Fibroblast of villous mesenchyme (primary cell): ENCODE data around the gene DDX3X. TPM values are rescaled to one million over a fixed set of nuclear protein-coding genes. Genes with fewer than 3 reads are reported as not detected.
A peak's percentile ranks its signal among the peaks of the same experiment; 100 is the strongest.
"Not testable (repeated sequence)": the region's sequence is repeated elsewhere in the genome, so short reads cannot be mapped to it uniquely, and the experiment has no call there.

ENCODE experiments used
- DNase-seq: peaks from one replicate; pipeline ENCODE4 v3.0.0-alpha.2; 2010; ENCODE audit warnings: low read depth
- H3K4me3 ChIP-seq: 2 replicates; pipeline ENCODE4 v1.5.1; 2011; ENCODE audit warnings: low read depth, mild to moderate bottlenecking, low read length
- CTCF ChIP-seq: IDR thresholded peaks from 2 replicates; pipeline ENCODE4 v1.5.1; 2012; ENCODE audit warnings: low read depth, mild to moderate bottlenecking, low read length; ENCODE audit not compliant: insufficient read depth
- total RNA-seq: library from RNA; depleted of rRNA; stranded (reverse); fragments of >200 nt; gene quantifications from 2 replicates; pipeline ENCODE4 v1.2.3, GENCODE V29; 2012

Gene DDX3X
- total RNA-seq, 1 donor = 270 TPM

- DNase-seq = no peak
- no peak overlapping the region for H3K4me3 ChIP-seq
- TF ChIP-seq CTCF = no peak
Measured at GRCh38 chrX:41353985-41354384, 20.0 kb downstream of the DDX3X start.

GRCh38 chrX:41369152-41369551 lies 35.2 kb downstream of the DDX3X start:
- no peak for DNase-seq
- H3K4me3 ChIP-seq = no peak overlapping the region
- TF ChIP-seq CTCF = no peak

- DNase-seq, H3K4me3 ChIP-seq: not testable (repeated sequence)
Measured at GRCh38 chrX:41371575-41371974, 37.6 kb downstream of the DDX3X start.

- no peak for DNase-seq
- TF ChIP-seq CTCF = no peak
- no peak overlapping the region for H3K4me3 ChIP-seq
Measured at GRCh38 chrX:41373989-41374606, 40.1 kb downstream of the DDX3X start.

GRCh38 chrX:41377624-41378023 lies 43.7 kb downstream of the DDX3X start:
- TF ChIP-seq CTCF = no peak
- H3K4me3 ChIP-seq = no peak overlapping the region
- DNase-seq = no peak

- no peak for TF ChIP-seq CTCF
- H3K4me3 ChIP-seq = no peak overlapping the region
- peak; percentile 94 for DNase-seq
Measured at GRCh38 chrX:41381685-41382084, 47.7 kb downstream of the DDX3X start.

- H3K4me3 ChIP-seq = no peak overlapping the region
- TF ChIP-seq CTCF = no peak
- peak; percentile 55 for DNase-seq
Measured at GRCh38 chrX:41382714-41383645, 49.0 kb downstream of the DDX3X start.
